HepG2 (cell line): ENCODE results near the gene VSIG10L. TPM values are rescaled to one million over a fixed set of nuclear protein-coding genes. Genes with fewer than 3 reads are reported as not detected.
A peak's percentile ranks its signal among the peaks of the same experiment; 100 is the strongest.

Source experiments
- BORCS8-MEF2B ChIP-seq: sonication (generic); formaldehyde crosslinking; IDR thresholded peaks from 2 replicates; pipeline ENCODE4 v1.8.0; 2022; ENCODE audit warnings: mild to moderate bottlenecking, missing genetic modification reagents
- EP300 ChIP-seq, 3 experiments: sonication (generic) in 1 of 3; formaldehyde crosslinking in 1 of 3; IDR thresholded peaks; 2 replicates each; pipeline versions ENCODE4 v1.5.1 to v1.6.1; 2011 to 2020; ENCODE audit warnings: low read depth in 2 of 3, low read length in 2 of 3, borderline replicate concordance in 1 of 3, improper control_type of control experiment in 1 of 3, mild to moderate bottlenecking in 1 of 3, missing genetic modification reagents in 1 of 3, moderate library complexity in 1 of 3
- FOXA3 ChIP-seq: IDR thresholded peaks from 2 replicates; pipeline ENCODE4 v1.6.1; 2016; ENCODE audit warnings: missing genetic modification reagents, missing compliant biosample characterization
- IRX3 ChIP-seq: sonication (generic); formaldehyde crosslinking; IDR thresholded peaks from 2 replicates; pipeline ENCODE4 v1.8.1; 2023; ENCODE audit warnings: mild to moderate bottlenecking, low read depth, missing genetic modification reagents, borderline replicate concordance
- MEIS2 ChIP-seq: sonication (generic); formaldehyde crosslinking; IDR thresholded peaks from 2 replicates; pipeline ENCODE4 v1.9.0; 2021; ENCODE audit warnings: mild to moderate bottlenecking, missing genetic modification reagents
- NFAT5 ChIP-seq: sonication (generic); formaldehyde crosslinking; IDR thresholded peaks from 2 replicates; pipeline ENCODE4 v1.4.0; 2020; ENCODE audit warnings: missing genetic modification reagents
- UBTF ChIP-seq: sonication (generic); formaldehyde crosslinking; IDR thresholded peaks from 2 replicates; pipeline ENCODE4 v1.4.0; 2020; ENCODE audit warnings: mild to moderate bottlenecking, missing genetic modification reagents
- ZBTB42 ChIP-seq: sonication (generic); formaldehyde crosslinking; IDR thresholded peaks from 2 replicates; pipeline ENCODE4 v1.5.0; 2020; ENCODE audit warnings: mild to moderate bottlenecking, missing genetic modification reagents
- ZBTB43 ChIP-seq: sonication (generic); formaldehyde crosslinking; conservative IDR thresholded peaks from 2 replicates; pipeline ENCODE4 v1.4.0; 2020; ENCODE audit warnings: missing genetic modification reagents
- ZBTB7A ChIP-seq: sonication (generic); formaldehyde crosslinking; IDR thresholded peaks from 2 replicates; pipeline ENCODE4 v1.8.0; 2022; ENCODE audit warnings: mild to moderate bottlenecking, missing genetic modification reagents
- ZIK1 ChIP-seq: sonication (generic); formaldehyde crosslinking; IDR thresholded peaks from 2 replicates; pipeline ENCODE4 v1.5.0; 2020; ENCODE audit warnings: mild to moderate bottlenecking, low read depth, missing genetic modification reagents, borderline replicate concordance
- ZNF10 ChIP-seq: sonication (generic); formaldehyde crosslinking; IDR thresholded peaks from 2 replicates; pipeline ENCODE4 v1.4.0; 2020; ENCODE audit warnings: mild to moderate bottlenecking, low read depth, missing genetic modification reagents, borderline replicate concordance
- ZNF292 ChIP-seq: sonication (generic); formaldehyde crosslinking; IDR thresholded peaks from 2 replicates; pipeline ENCODE4 v1.8.1; 2022; ENCODE audit warnings: mild to moderate bottlenecking, low read depth, missing genetic modification reagents, borderline replicate concordance
- ZNF557 ChIP-seq: sonication (generic); formaldehyde crosslinking; IDR thresholded peaks from 2 replicates; pipeline ENCODE4 v1.4.0; 2020; ENCODE audit warnings: missing genetic modification reagents
- ZNF678 ChIP-seq: sonication (generic); formaldehyde crosslinking; IDR thresholded peaks from 2 replicates; pipeline ENCODE4 v1.4.0; 2020; ENCODE audit warnings: mild to moderate bottlenecking, missing genetic modification reagents
- ZNF784 ChIP-seq: sonication (generic); formaldehyde crosslinking; IDR thresholded peaks from 2 replicates; pipeline ENCODE4 v1.5.1; 2020; ENCODE audit warnings: missing genetic modification reagents, mild to moderate bottlenecking, borderline replicate concordance
- polyA plus RNA-seq, 8 experiments: library from polyadenylated mRNA; depleted of rRNA in 3 of 8; stranded (reverse) in 7 of 8; unstranded in 1 of 8; fragments of >200 nt; fragmentation: Illumina TruSeq in 4 of 8; extraction: Trizol in 4 of 8; gene quantifications; 2 replicates each; pipeline versions ENCODE4 v1.2.1 to v1.2.3, GENCODE V29; 2011 to 2016; ENCODE audit warnings: low read depth in 4 of 8, missing spikeins in 1 of 8, mixed read lengths in 1 of 8; ENCODE audit not compliant: insufficient read depth in 1 of 8
- total RNA-seq, 5 experiments: library from RNA; depleted of rRNA; stranded (reverse); fragments of >200 nt; fragmentation: Illumina TruSeq; extraction: Trizol; gene quantifications; 2 replicates each; pipeline ENCODE4 v1.2.3, GENCODE V29; 2016; ENCODE audit warnings: low read depth in 1 of 5

Gene VSIG10L
- total and polyA plus RNA-seq, 2 of the 13 experiments (the other 11 are each of a cell fraction or from before 2014, with no cell fraction given): 2.7 to 8.5 TPM

GRCh38 chr19:51367565-51368365, 25.8 kb upstream of the VSIG10L start (continued):
- TF ChIP-seq UBTF (CRISPR knock-in tag) (peak; percentile 89), ZNF557 (CRISPR knock-in tag) (no peak), BORCS8-MEF2B (peak; percentile 69; the same call in 1 of the 2 replicates), IRX3 (CRISPR knock-in tag) (0 out of 2 replicates have a peak, but pooled peaks have one; percentile 67), ZNF10 (CRISPR knock-in tag) (no peak), ZIK1 (CRISPR knock-in tag) (peak; percentile 76; the same call in 1 of the 2 replicates), ZBTB7A (peak; percentile 85; the same call in 1 of the 2 replicates), ZBTB43 (CRISPR knock-in tag) (0 out of 2 replicates have a peak, but pooled peaks have one; percentile 8), FOXA3 (CRISPR knock-in tag) (peak; percentile 22; the same call in 1 of the 2 replicates), NFAT5 (CRISPR knock-in tag) (peak; percentile 31; the same call in 1 of the 2 replicates), MEIS2 (CRISPR knock-in tag) (no peak), EP300 (IDR thresholded peaks at IDR 0.05; ENCODE audit: low read depth in 2 of 2, low read length in 2 of 2) (no peak), EP300 (CRISPR knock-in tag; IDR thresholded peaks at IDR 0.05; ENCODE audit: borderline replicate concordance) (peak; percentile 22; the same call in 1 of the 2 replicates), ZNF678 (no peak), ZNF292 (CRISPR knock-in tag) (peak; percentile 39; the same call in 1 of the 2 replicates), ZBTB42 (CRISPR knock-in tag) (0 out of 2 replicates have a peak, but pooled peaks have one; percentile 74), ZNF784 (CRISPR knock-in tag) (peak; percentile 60; the same call in 1 of the 2 replicates)
